Measurements from ENCODE around the gene PUDP.

PUDP gene

GRCh38 chrX:7159149-7159861 is 11.4 kb upstream of the PUDP start:
- peaks cover 13% of the 10 kb centered on the region; the same call in 1 of the 2 replicates for H3K4me1 ChIP-seq (ENCODE audit: insufficient read depth, low read length)
- no peak overlapping the region for H3K9ac ChIP-seq (ENCODE audit: low read depth, low read length)
- no peaks in the 10 kb centered on the region for H3K9me3 ChIP-seq (ENCODE audit: control insufficient read depth, insufficient read depth, low read length)
- H3K36me3 ChIP-seq (ENCODE audit: insufficient read depth, low read length) = no peaks in the 10 kb centered on the region

DNA sequence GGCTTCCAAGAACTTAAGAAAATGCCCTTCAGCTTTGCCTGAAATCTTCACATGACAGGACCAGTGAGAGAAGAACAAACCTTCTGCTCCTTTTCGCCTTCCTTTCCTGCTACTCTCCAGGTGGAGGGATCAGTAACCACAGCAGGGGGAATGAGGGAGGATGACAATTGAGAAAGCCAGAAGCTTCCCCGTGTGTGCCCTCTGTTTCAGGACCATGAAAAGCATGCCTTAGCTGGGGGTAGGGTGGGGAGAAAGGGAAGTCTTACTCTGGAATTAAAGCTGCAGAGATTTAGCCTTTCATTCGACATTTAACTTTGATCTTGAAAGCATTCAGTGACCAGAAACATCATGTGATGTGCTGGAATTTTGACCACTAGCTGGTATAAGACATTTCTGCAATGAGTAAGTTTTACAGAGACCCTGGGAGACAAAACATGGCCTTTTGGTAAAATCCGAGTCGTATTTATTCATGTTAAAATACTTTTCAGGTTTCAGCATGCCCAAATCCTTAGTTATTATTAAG is 10.6 kb upstream of the PUDP start:
- no peaks in the 10 kb centered on the region for H3K36me3 ChIP-seq (ENCODE audit: insufficient read depth, low read length)
- no peak overlapping the region for H3K9ac ChIP-seq (ENCODE audit: low read depth, low read length)
- H3K4me1 ChIP-seq (ENCODE audit: insufficient read depth, low read length) = peaks cover 16% of the 10 kb centered on the region; the same call in 1 of the 2 replicates
- no peaks in the 10 kb centered on the region for H3K9me3 ChIP-seq (ENCODE audit: control insufficient read depth, insufficient read depth, low read length)

GRCh38 chrX:7156879-7157278 is 8.9 kb upstream of the PUDP start:
- Histone ChIP-seq H3K4me1 (ENCODE audit: insufficient read depth, low read length) (peaks cover 16% of the 10 kb centered on the region; the same call in 1 of the 2 replicates), H3K36me3 (ENCODE audit: insufficient read depth, low read length) (no peaks in the 10 kb centered on the region), H3K9ac (ENCODE audit: low read depth, low read length) (no peak overlapping the region), H3K9me3 (ENCODE audit: control insufficient read depth, insufficient read depth, low read length) (no peaks in the 10 kb centered on the region)

DNA sequence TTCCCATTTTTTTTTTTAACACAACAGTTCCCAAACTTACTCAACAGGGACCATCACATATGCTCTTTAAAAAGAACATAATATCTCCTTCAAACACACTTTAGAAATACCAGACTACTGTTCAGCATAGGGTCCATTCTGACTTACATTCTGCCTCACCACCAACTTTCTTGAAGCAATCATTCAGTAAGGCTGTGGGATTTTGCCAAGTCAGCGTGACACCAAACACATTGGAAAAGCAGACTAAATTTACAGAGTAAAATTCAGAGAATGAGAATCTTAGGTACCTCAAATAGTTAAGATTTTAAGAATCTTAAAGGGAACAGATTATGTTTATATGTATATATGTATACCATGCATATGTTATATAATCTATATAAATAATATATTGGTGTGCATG is 7.2 kb upstream of the PUDP start:
- H3K4me1 ChIP-seq (ENCODE audit: insufficient read depth, low read length) = peaks cover 13% of the 10 kb centered on the region; the same call in 1 of the 2 replicates
- H3K9ac ChIP-seq (ENCODE audit: low read depth, low read length) = no peak overlapping the region
- H3K36me3 ChIP-seq (ENCODE audit: insufficient read depth, low read length) = no peaks in the 10 kb centered on the region
- H3K9me3 ChIP-seq (ENCODE audit: control insufficient read depth, insufficient read depth, low read length) = no peaks in the 10 kb centered on the region

DNA sequence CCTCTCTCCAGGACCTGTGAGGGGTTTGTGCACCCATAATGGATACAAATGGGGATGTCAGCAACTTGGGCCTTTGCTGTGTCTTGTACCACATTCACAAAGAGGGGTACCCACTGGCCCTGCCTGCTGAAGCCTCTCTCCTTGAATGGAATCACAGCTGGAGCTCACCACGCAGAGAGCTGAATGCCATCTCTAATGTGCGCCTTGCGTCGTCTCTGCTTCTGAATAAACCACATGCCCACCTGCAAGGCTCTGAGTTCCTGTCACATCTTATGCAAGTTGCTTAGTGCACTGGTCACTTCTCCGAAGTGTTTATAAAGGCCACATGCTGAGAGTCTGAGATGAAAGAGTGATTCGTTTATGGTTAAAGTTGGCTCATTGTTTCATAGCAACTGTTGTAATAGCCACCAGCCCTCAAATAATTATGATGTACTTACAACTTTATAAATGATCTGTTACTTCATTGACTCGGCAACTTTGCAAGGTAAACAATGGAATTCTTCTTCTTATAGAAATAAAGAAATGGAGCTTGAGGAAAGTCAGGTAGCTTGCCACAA is 6.2 kb upstream of the PUDP start:
- H3K4me1 ChIP-seq (ENCODE audit: insufficient read depth, low read length) = 0 out of 2 replicates have a peak, but pooled peaks cover 5% of the 10 kb centered on the region
- no peaks in the 10 kb centered on the region for H3K9me3 ChIP-seq (ENCODE audit: control insufficient read depth, insufficient read depth, low read length)
- no peaks in the 10 kb centered on the region for H3K36me3 ChIP-seq (ENCODE audit: insufficient read depth, low read length)
- no peak overlapping the region for H3K9ac ChIP-seq (ENCODE audit: low read depth, low read length)

DNA sequence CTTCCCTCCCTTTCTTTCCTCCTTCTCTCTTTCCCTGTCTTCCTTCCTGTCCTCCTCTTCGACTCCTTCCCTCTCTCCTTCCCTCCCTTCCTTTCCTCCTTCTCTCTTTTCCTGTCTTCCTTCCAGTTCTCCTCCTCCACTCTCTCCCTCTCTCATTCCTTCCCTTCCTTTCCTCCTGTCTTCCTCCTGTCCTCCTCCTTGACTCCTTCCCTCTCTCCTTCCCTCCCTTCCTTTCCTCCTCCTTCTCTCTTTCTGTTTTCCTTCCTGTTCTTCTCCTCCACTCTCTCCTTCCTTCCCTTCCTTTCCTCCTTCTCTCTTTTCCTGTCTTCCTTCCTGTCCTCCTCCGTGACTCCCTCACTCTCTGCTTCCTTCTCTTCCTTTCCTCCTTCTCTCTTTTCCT is 5.3 kb upstream of the PUDP start:
- H3K4me1 ChIP-seq (ENCODE audit: insufficient read depth, low read length) = 0 out of 2 replicates have a peak, but pooled peaks cover 4% of the 10 kb centered on the region
- H3K9me3 ChIP-seq (ENCODE audit: control insufficient read depth, insufficient read depth, low read length) = no peaks in the 10 kb centered on the region
- H3K36me3 ChIP-seq (ENCODE audit: insufficient read depth, low read length) = no peaks in the 10 kb centered on the region
- H3K9ac ChIP-seq (ENCODE audit: low read depth, low read length) = no peak overlapping the region

- Histone ChIP-seq H3K4me1 (ENCODE audit: insufficient read depth, low read length) (0 out of 2 replicates have a peak, but pooled peaks cover 4% of the 10 kb centered on the region), H3K36me3 (ENCODE audit: insufficient read depth, low read length) (no peaks in the 10 kb centered on the region), H3K9ac (ENCODE audit: low read depth, low read length) (no peak overlapping the region), H3K9me3 (ENCODE audit: control insufficient read depth, insufficient read depth, low read length) (no peaks in the 10 kb centered on the region)
Observed at GRCh38 chrX:7149411-7149810, 1.5 kb upstream of the PUDP start.

- Histone ChIP-seq H3K36me3 (ENCODE audit: insufficient read depth, low read length) (no peaks in the 10 kb centered on the region), H3K9ac (ENCODE audit: low read depth, low read length) (peak within 1 kb of the TSS; percentile 86), H3K4me1 (ENCODE audit: insufficient read depth, low read length) (no peaks in the 10 kb centered on the region), H3K9me3 (ENCODE audit: control insufficient read depth, insufficient read depth, low read length) (no peaks in the 10 kb centered on the region)
Observed at GRCh38 chrX:7147413-7147977, 458 bp downstream of the PUDP start, which contains the start of gene STS. STS (plus strand) TSS chrX:7147712; CDS start chrX:7253200, 105,488 bp downstream.

- peak overlapping the region; percentile 86; the same call in 1 of the 2 replicates for H3K9ac ChIP-seq (ENCODE audit: low read depth, low read length)
- H3K36me3 ChIP-seq (ENCODE audit: insufficient read depth, low read length) = no peaks in the 10 kb centered on the region
- H3K9me3 ChIP-seq (ENCODE audit: control insufficient read depth, insufficient read depth, low read length) = no peaks in the 10 kb centered on the region
- H3K4me1 ChIP-seq (ENCODE audit: insufficient read depth, low read length) = no peaks in the 10 kb centered on the region
Observed at GRCh38 chrX:7146703-7147412, 1.1 kb downstream of the PUDP start.

DNA sequence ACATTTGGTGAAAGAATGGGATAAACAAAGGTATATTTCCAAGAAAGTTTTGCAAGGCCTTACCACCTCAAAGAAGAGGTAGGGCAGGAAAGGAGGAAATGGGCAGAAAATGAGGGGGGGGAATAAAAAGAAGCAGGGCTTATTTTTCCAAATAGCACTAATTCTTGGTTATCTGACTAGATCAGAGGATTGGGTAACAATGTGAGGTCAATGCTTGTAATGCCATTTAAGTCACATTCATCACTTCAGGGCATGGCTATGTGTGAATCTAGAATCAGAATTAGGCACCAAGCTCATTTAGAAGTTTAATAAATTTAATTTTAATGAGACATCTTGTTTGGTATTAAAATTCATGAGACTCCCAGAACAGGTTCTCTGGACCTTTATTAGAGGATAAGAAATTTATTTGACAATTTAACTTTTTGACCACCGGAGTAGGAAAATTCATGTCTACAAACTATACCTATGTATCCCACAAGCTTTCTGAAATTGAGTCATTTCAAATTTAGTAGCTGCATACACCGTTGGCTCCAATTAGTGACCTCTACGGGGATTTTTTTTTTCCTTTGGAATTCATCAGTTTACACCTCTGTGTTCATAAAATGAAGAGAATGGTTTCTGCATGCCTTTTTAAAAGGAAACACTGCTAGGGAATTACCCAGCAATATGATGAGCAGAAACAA is 1.8 kb downstream of the PUDP start:
- H3K36me3 ChIP-seq (ENCODE audit: insufficient read depth, low read length) = no peaks in the 10 kb centered on the region
- no peaks in the 10 kb centered on the region for H3K9me3 ChIP-seq (ENCODE audit: control insufficient read depth, insufficient read depth, low read length)
- no peak overlapping the region for H3K9ac ChIP-seq (ENCODE audit: low read depth, low read length)
- no peaks in the 10 kb centered on the region for H3K4me1 ChIP-seq (ENCODE audit: insufficient read depth, low read length)

DNA sequence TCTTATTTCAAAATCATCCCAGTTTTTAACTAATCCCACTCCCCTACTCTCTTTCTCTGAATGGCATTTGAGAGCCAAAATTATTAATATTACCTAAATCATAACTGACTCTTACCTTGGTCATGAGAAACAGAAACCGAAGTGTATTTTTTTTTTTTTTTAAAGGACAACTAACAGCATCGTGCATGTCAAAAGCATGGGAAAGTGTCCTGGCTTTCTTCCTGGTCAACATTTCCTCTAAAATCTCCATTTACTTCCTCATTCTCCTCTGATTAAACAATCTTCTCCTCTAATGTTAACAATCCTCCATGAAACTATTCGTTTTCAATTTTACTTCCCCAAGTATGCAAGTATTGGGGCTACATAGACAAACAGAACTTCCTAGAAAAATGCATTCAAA is 2.5 kb downstream of the PUDP start:
- H3K36me3 ChIP-seq (ENCODE audit: insufficient read depth, low read length) = no peaks in the 10 kb centered on the region
- no peak overlapping the region for H3K9ac ChIP-seq (ENCODE audit: low read depth, low read length)
- H3K4me1 ChIP-seq (ENCODE audit: insufficient read depth, low read length) = no peaks in the 10 kb centered on the region
- no peaks in the 10 kb centered on the region for H3K9me3 ChIP-seq (ENCODE audit: control insufficient read depth, insufficient read depth, low read length)

DNA sequence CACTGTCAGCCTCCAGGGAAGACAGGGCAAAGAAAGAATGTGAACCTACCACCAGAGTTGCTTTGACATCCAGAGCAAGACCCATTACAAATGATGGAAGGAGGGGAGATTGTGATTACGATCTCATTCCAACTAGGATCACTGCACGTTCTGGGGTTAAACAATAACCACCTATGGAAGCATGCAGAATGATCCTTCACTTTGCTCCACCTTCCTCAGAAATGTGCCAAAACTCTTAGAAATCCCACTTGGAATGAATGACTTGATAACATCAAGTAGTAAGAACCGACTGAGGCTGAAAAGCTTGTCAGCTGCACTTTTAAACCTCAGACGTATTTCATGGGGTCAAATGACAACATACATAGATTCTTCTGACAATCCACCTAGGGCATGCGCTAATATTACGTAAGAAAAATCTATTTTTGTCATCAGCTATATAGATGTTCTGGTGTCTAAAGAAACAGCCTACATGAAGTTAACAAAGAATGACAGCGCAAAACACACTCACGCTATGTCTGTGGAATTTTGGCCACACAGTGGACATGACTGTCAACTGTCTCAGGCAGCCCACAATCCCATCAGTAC is 3.9 kb downstream of the PUDP start:
- H3K9ac ChIP-seq (ENCODE audit: low read depth, low read length) = no peak overlapping the region

GRCh38 chrX:7143076-7143475 is 4.9 kb downstream of the PUDP start:
- no peak overlapping the region for H3K9ac ChIP-seq (ENCODE audit: low read depth, low read length)
- H3K9me3 ChIP-seq (ENCODE audit: control insufficient read depth, insufficient read depth, low read length) = no peaks in the 10 kb centered on the region
- no peaks in the 10 kb centered on the region for H3K4me1 ChIP-seq (ENCODE audit: insufficient read depth, low read length)
- no peaks in the 10 kb centered on the region for H3K36me3 ChIP-seq (ENCODE audit: insufficient read depth, low read length)

More for the DNA sequence above, 3.9 kb downstream of the PUDP start:
- H3K4me1 ChIP-seq (ENCODE audit: insufficient read depth, low read length) = no peaks in the 10 kb centered on the region
- no peaks in the 10 kb centered on the region for H3K36me3 ChIP-seq (ENCODE audit: insufficient read depth, low read length)
- no peaks in the 10 kb centered on the region for H3K9me3 ChIP-seq (ENCODE audit: control insufficient read depth, insufficient read depth, low read length)
